Measurements from ENCODE around the gene PHF21B. TPM values are rescaled to one million over a fixed set of nuclear protein-coding genes. Genes with fewer than 3 reads are reported as not detected.
"Not testable (repeated sequence)": the region's sequence is repeated elsewhere in the genome, so short reads cannot be mapped to it uniquely, and the experiment has no call there.

Gene PHF21B
- total RNA-seq, 1 donor from 2014 or later, result not detected

DNA sequence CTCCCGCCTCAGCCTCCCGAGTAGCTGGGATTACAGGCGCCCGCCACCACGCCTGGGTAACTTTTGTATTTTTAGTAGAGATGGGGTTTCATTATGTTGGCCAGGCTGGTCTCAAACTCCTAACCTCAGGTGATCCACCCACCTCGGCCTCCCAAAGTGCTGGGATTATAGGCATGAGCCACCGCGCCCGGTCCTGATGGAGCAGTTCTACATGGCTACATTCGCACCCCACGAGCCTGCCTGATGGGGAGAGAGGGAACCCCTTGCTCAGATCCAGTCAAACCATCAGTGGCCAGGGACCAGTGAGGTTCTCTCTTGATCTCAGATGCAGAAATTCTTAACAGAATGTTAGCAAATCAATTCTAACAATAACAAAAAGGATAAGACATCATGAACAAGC lies 88.0 kb downstream of the PHF21B start:
- not testable (repeated sequence) for ATAC-seq; DNase-seq (ENCODE audit: low spot score)

GRCh38 chr22:44920183-44920582 lies 89.6 kb downstream of the PHF21B start:
- ATAC-seq (no peak), DNase-seq (ENCODE audit: low spot score) (no peak)

DNA sequence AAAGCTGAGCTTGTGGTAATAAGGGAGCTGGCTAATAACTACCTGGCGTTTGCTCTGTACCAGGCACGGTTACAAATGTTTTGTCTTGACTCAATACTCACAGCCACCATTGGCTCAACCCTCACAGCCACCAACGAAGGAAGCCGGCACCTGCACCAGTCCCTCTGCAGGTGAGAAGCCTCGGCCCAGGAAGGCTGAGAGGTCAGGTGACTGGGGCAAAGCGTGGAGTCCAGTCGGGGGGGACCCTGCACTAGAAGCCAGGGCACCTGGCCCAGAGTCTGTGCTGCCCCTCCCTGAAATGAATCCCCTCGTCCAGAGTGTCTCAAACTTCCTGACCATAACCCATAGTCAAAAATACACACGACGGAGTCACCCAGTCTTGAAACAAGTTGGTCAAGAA lies 90.1 kb downstream of the PHF21B start:
- no peak for DNase-seq (ENCODE audit: low spot score)
- ATAC-seq, result no peak

DNA sequence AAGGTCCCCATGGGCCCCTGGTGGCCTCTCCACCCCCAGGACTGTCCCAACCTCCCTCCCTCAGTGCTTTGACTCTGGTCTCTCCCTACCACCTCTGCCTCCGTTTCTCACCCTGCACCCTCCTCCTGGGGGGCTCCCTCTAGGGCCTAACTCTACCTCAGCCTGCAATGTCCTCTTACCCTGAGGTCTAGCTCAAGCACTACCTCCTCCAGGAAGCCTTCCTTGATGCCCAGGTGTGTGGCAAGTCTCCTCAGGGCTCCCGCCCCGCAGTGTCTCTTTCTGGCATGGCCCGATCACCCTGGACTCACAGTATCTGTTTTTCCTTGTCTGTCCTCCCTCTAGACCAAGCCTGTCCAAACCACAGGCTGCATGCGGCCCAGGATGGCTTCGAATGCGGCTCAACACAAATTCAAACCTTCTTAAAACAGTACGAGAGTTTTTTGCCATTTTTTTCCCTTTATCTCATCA lies 90.8 kb downstream of the PHF21B start:
- no peak for DNase-seq (ENCODE audit: low spot score)

GRCh38 chr22:44918166-44918924 lies 91.5 kb downstream of the PHF21B start:
- DNase-seq (ENCODE audit: low spot score) (no peak), ATAC-seq (no peak)

More for the DNA sequence above, 90.8 kb downstream of the PHF21B start:
- no peak for ATAC-seq

GRCh38 chr22:44917372-44918165 lies 92.2 kb downstream of the PHF21B start:
- no peak for DNase-seq (ENCODE audit: low spot score)
- no peak for ATAC-seq

- ATAC-seq, result no peak
- no peak for DNase-seq (ENCODE audit: low spot score)
Observed at GRCh38 chr22:44916281-44917231, 93.2 kb downstream of the PHF21B start.

DNA sequence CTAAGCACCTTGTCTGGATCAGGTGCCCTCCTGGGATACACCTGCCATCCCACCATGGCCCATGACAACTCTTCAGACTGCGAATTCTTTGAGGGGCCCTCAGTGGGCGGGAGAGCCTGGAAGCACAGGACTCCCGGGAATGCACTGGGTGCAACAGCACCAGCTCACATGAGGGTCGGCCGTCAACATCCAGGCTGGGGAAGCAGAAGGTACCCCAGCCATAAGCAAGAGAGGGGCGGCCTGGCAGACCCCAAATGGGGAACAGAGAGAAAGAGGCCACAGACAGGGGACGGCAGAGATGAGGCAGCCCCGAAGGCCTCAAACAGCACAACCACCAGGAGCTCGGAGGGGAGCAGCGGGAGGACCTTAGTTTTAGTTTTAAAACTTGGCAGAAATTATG lies 94.4 kb downstream of the PHF21B start:
- ATAC-seq, result no peak
- DNase-seq (ENCODE audit: low spot score), result no peak

- DNase-seq (ENCODE audit: low spot score), result no peak
- ATAC-seq, result no peak
Observed at GRCh38 chr22:44914026-44914721, 95.6 kb downstream of the PHF21B start.

DNA sequence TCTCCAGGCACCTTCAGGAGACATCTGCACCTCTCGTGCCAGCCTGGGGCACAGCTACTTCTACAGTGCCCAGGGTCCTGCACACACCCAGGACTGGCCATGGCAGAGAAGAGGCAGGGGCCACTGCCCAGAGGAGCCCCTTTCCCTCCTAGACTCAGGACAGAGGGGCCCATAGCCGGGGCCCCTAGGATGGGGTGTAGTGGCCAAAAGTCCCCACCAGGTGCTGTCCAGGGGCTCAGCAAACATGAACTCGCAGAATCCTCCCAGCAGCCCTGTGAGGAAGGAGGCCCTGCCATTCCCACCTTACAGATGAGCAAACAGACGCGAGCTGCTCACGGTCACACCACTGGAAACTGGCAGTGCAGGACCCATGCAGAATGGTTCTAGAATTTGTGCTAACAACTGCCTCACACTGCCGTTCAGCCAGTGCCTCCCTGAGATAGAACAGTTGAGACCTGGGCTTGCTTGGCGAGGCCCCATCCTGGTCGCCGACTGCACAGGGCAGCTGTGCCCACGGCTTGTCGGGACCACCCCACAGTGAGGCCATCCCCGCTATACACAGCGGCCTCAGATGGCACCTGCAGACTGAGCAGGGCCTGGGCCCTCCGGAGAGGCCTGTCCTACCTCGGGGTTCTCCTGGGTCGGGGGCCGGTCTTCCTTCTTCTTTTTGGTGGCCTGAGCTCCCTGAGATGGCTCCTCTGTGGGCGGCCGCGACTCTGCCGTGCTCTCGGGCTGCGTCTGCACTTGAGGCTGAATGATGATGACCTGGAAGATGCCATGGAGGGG lies 96.4 kb downstream of the PHF21B start:
- DNase-seq (ENCODE audit: low spot score) (no peak), ATAC-seq (no peak)

GRCh38 chr22:44909241-44909640 lies 100.6 kb downstream of the PHF21B start:
- no peak for DNase-seq (ENCODE audit: low spot score)

DNA sequence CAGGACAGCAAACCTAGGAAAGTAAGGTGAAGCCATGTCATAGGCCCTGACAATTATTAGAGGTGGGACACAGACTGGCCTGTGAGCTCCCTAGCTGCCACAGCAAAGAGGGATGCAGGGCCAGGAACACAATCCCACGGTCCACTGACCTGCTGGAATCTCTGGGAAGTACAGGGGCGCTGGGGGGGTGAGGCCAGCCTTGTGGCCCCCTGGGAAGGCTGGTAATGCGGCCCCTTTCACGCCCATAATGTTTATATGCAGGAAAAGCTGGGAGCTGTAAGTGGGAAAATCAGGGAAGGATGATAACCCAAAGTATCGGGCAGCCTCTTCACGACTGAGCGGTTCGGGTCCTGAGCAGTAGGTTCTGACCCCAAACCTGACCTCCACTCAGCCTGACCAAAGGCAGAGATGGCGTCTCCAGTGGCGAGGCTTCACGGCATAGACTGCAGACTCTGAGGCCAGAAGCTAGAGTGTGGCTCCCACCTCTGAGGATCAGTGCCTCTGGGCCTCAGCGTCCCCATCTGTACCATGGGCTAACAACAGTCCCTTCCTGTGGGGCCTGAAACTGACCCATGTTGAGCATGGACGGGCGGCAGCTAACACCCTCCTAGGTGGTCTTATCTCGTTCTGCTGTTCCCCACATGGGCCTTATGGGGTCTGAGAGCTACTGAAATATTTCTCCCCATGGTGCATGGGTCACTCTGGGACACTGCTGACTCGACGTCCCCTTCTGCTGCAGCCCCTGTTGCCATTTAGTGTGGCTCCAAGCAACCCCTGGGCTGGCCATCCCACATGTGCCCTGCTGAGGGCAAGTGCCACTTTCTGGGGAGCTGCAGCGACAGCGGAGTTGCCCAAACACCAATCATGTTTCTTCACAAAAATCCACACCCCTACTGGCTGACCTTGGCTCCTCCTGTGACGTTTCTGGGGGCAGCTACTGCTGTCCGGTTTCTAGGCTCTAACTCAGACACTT lies 101.8 kb downstream of the PHF21B start:
- no peak for DNase-seq (ENCODE audit: low spot score)
- no peak for ATAC-seq

More at GRCh38 chr22:44909241-44909640, 100.6 kb downstream of the PHF21B start:
- ATAC-seq, result no peak

DNA sequence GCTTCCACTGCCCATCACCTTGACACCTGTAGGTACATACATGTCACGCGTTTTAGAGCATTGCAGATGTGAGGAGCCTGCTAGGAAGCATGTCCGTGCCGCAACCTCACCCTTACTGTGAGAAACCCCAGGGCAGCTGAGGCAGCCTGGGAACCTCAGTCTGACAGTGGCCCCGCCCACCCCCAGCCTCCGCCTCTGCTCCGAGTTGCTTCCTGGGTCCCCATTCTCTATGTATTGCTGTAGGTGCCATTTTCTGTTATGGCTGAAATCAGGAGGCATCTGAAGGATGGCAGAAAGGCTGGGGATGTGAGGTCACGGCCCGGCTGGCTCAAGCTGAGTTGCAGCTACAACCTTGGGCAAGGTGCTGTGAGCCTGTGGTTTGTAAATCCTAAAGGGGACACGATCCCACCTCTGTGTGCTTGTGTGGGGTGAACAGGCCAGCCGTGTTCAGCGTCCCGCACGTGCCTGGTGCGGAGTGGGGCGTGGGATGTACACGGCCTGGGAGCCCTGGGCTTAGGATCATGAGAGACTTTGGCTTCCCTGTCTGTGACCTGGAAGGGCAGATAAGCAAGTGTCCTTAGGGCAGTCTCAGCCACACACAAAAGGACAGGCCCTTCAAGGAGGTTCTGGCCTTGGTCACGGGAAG lies 102.7 kb downstream of the PHF21B start:
- ATAC-seq, result no peak
- no peak for DNase-seq (ENCODE audit: low spot score)

- DNase-seq (ENCODE audit: low spot score) (no peak), ATAC-seq (no peak)
Observed at GRCh38 chr22:44906248-44906936, 103.4 kb downstream of the PHF21B start.

- ATAC-seq, result peak; percentile 30
- not testable (repeated sequence) for DNase-seq (ENCODE audit: low spot score)
Observed at GRCh38 chr22:44904492-44905152, 105.2 kb downstream of the PHF21B start.

DNA sequence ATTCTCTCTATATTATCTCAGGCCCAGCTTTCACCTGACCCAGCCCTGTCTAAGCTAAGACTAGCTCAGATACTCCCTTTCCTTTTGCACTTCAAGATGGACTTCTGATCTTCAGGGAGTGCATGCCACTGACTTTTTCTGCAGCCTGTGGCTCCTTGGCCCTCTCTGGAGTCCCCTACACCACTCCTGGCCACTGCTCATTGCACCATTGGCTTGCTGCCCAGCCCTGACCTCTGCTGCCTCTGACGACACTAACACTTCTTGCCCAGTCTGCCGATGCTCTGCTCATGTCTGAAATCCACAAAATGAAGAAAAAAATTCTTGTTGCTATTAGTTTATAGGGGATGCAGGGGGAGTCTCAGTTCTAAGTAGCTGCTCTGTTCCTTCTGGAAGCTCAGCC lies 106.6 kb downstream of the PHF21B start:
- not testable (repeated sequence) for DNase-seq (ENCODE audit: low spot score)
- peak; percentile 25 for ATAC-seq

DNA sequence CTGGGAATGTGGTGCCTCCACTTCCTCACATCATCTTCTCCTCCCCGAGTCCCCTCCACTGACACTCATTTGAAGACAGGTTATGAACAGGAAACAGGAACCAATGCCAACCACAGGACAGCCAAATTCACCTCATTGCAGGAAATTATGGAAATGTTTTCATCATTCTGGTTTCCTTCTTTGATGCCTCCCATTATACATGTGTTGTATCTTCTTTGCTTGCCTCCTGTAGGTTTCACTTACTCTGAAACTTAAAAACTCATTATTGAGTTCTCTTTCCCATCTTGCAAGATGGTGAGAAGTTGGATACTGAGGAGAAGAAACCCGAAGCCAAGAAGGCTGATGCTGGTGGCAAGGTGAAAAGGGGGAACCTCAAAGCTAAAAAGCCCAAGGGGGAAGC lies 108.5 kb downstream of the PHF21B start:
- no peak for DNase-seq (ENCODE audit: low spot score)
- ATAC-seq, result no peak

Measured in left lobe of liver (tissue), 2 donors.